H1 (cell line): Measurements from ENCODE around the gene MBNL2. TPM values are rescaled to one million over a fixed set of nuclear protein-coding genes. Genes with fewer than 3 reads are reported as not detected.

Source experiments
- CTCF ChIA-PET: fragments of 300-600 bp; sonication (Branson Sonifier 250); formaldehyde crosslinking; loops from one replicate; lab custom pipeline; 2021; ENCODE audit not compliant: partially characterized antibody; lab: Charles Lee
- POLR2A ChIA-PET: fragments of 300-600 bp; sonication (Branson Sonifier 250); formaldehyde crosslinking; loops from one replicate; lab custom pipeline; 2021; ENCODE audit warnings: inconsistent platforms; ENCODE audit not compliant: partially characterized antibody; lab: Charles Lee
- DNase-seq, 2 experiments: peaks; one replicate each; pipeline versions ENCODE4 v3.0.0 to v3.0.0-alpha.2; 2010 to 2022; ENCODE audit warnings: low spot score in 2 of 2, low read depth in 1 of 2, mixed read lengths in 1 of 2
- FAIRE-seq: peaks from 2 replicates; lab custom pipeline; 2011; peaks lifted over from hg19 to GRCh38; lab: Jason Lieb, UNC
- H2AFZ ChIP-seq: 2 replicates; pipeline ENCODE4 v1.8.1; 2012; ENCODE audit warnings: low read length, inconsistent platforms
- H2AK5ac ChIP-seq: 2 replicates; pipeline ENCODE4 v1.6.1; 2013; ENCODE audit warnings: low read depth, low read length
- H2BK120ac ChIP-seq: replicated peaks from 2 replicates; pipeline ENCODE3; 2013; ENCODE audit warnings: low read depth, low read length, inconsistent platforms
- H2BK12ac ChIP-seq: 2 replicates; pipeline ENCODE4 v1.6.1; 2013; ENCODE audit warnings: low read depth, low read length
- H2BK15ac ChIP-seq: 2 replicates; pipeline ENCODE4 v1.6.1; 2013; ENCODE audit warnings: low read length
- H2BK20ac ChIP-seq: 2 replicates; pipeline ENCODE4 v1.6.1; 2013; ENCODE audit warnings: low read length
- H2BK5ac ChIP-seq: 2 replicates; pipeline ENCODE4 v1.6.1; 2013; ENCODE audit warnings: low read depth, low read length
- H3K14ac ChIP-seq: 2 replicates; pipeline ENCODE4 v1.6.1; 2013; ENCODE audit warnings: inconsistent platforms; ENCODE audit not compliant: insufficient read length
- H3K18ac ChIP-seq: 2 replicates; pipeline ENCODE4 v1.6.1; 2013; ENCODE audit warnings: low read length; ENCODE audit errors: extremely low read depth
- H3K23ac ChIP-seq: 2 replicates; pipeline ENCODE4 v1.6.1; 2013; ENCODE audit warnings: inconsistent platforms; ENCODE audit not compliant: insufficient read length
- H3K23me2 ChIP-seq: 2 replicates; pipeline ENCODE4 v1.6.1; 2013; ENCODE audit warnings: low read depth, low read length
- H3K27ac ChIP-seq: 2 replicates; pipeline ENCODE4 v1.6.1; 2011; ENCODE audit warnings: low read depth, low read length, inconsistent platforms
- H3K27me3 ChIP-seq, 4 experiments: replicated peaks in 1 of 4; 1 replicate in 1 of 4; 2 replicates in 3 of 4; pipeline versions ENCODE4 v1.6.1 to v1.8.1; 2011 to 2013; ENCODE audit warnings: low read length in 3 of 4, mild to moderate bottlenecking in 3 of 4, inconsistent platforms in 2 of 4, mixed read lengths in 2 of 4, moderate library complexity in 1 of 4; ENCODE audit not compliant: control insufficient read depth in 3 of 4, insufficient read depth in 3 of 4; ENCODE audit errors: extremely low read depth in 1 of 4
- H3K36me3 ChIP-seq, 4 experiments: 2 replicates each; pipeline versions ENCODE4 v1.6.1 to v1.8.1; 2011 to 2013; ENCODE audit warnings: mild to moderate bottlenecking in 4 of 4, low read length in 3 of 4, moderate library complexity in 2 of 4, control low read depth in 1 of 4, inconsistent platforms in 1 of 4; ENCODE audit not compliant: insufficient read depth in 4 of 4, control insufficient read depth in 2 of 4
- H3K4ac ChIP-seq: replicated peaks from 2 replicates; pipeline ENCODE3; 2013; ENCODE audit warnings: low read length, low read depth, mixed read lengths, inconsistent platforms; ENCODE audit not compliant: insufficient read length
- H3K4me1 ChIP-seq, 4 experiments: replicated peaks in 1 of 4; 1 replicate in 1 of 4; 2 replicates in 3 of 4; pipeline versions ENCODE4 v1.6.1 to v1.8.1; 2011 to 2013; ENCODE audit warnings: low read length in 3 of 4, inconsistent platforms in 2 of 4, mixed read lengths in 1 of 4; ENCODE audit not compliant: insufficient read depth in 4 of 4, control insufficient read depth in 3 of 4
- H3K4me2 ChIP-seq, 2 experiments: 2 replicates each; pipeline versions ENCODE4 v1.6.1 to v1.8.1; 2011 to 2013; ENCODE audit warnings: low read depth in 2 of 2, low read length in 2 of 2, control low read depth in 1 of 2, inconsistent platforms in 1 of 2, mild to moderate bottlenecking in 1 of 2; ENCODE audit not compliant: insufficient read depth in 1 of 2
- H3K4me3 ChIP-seq, 4 experiments: fragments of 200-600, 300-600 bp in 1 of 4; sonication (generic), shearing (Covaris generic), sonication (Bioruptor Twin) in 1 of 4; 2 replicates each; pipeline versions ENCODE4 v1.5.1 to v1.8.1; 2011 to 2016; ENCODE audit warnings: low read length in 4 of 4, low read depth in 3 of 4, control low read depth in 2 of 4, inconsistent platforms in 2 of 4, mild to moderate bottlenecking in 2 of 4, mixed read lengths in 1 of 4, moderate library complexity in 1 of 4; ENCODE audit not compliant: insufficient read depth in 2 of 4; ENCODE audit errors: extremely low read depth in 1 of 4
- H3K56ac ChIP-seq: replicated peaks from 2 replicates; pipeline ENCODE3; 2013; ENCODE audit warnings: low read depth, mild to moderate bottlenecking, mixed read lengths, low read length, inconsistent platforms; ENCODE audit not compliant: insufficient read length
- H3K79me1 ChIP-seq: 2 replicates; pipeline ENCODE4 v1.6.1; 2013; ENCODE audit warnings: low read depth, low read length, control low read depth
- H3K79me2 ChIP-seq, 2 experiments: 2 replicates each; pipeline versions ENCODE4 v1.6.1 to v1.8.1; 2012 to 2013; ENCODE audit warnings: low read length in 2 of 2, mild to moderate bottlenecking in 2 of 2, inconsistent platforms in 1 of 2; ENCODE audit not compliant: insufficient read depth in 2 of 2, control insufficient read depth in 1 of 2
- H3K9ac ChIP-seq, 4 experiments: replicated peaks in 1 of 4; 1 replicate in 1 of 4; 2 replicates in 3 of 4; pipeline versions ENCODE4 v1.6.1 to v1.8.1; 2011 to 2013; ENCODE audit warnings: low read depth in 3 of 4, low read length in 3 of 4, control low read depth in 2 of 4, mild to moderate bottlenecking in 2 of 4, moderate library complexity in 2 of 4, inconsistent platforms in 1 of 4; ENCODE audit errors: extremely low read depth in 1 of 4
- H3K9me3 ChIP-seq, 2 experiments: 2 replicates each; pipeline versions ENCODE4 v1.6.1 to v1.8.1; 2012 to 2013; ENCODE audit warnings: mild to moderate bottlenecking in 2 of 2, moderate library complexity in 2 of 2, control low read depth in 1 of 2, inconsistent platforms in 1 of 2, low read depth in 1 of 2, low read length in 1 of 2, mixed read lengths in 1 of 2; ENCODE audit not compliant: insufficient read depth in 2 of 2
- H4K20me1 ChIP-seq, 2 experiments: replicated peaks in 1 of 2; 2 replicates each; pipeline versions ENCODE3 to v1.8.1; 2011 to 2013; ENCODE audit warnings: inconsistent platforms in 2 of 2, low read length in 2 of 2, mild to moderate bottlenecking in 1 of 2; ENCODE audit not compliant: insufficient read depth in 2 of 2, control insufficient read depth in 1 of 2
- H4K5ac ChIP-seq: 2 replicates; pipeline ENCODE4 v1.6.1; 2013; ENCODE audit warnings: low read length, low read depth, mixed read lengths, inconsistent platforms; ENCODE audit not compliant: insufficient read length
- H4K8ac ChIP-seq: 2 replicates; pipeline ENCODE4 v1.8.0; 2013; ENCODE audit warnings: mild to moderate bottlenecking, moderate library complexity, low read length, inconsistent platforms; ENCODE audit not compliant: insufficient read depth; ENCODE audit errors: extremely low read depth
- H4K91ac ChIP-seq: replicated peaks from 2 replicates; pipeline ENCODE3; 2013; ENCODE audit warnings: low read length, mixed read lengths, inconsistent platforms; ENCODE audit not compliant: insufficient read length
- ATF2 ChIP-seq: IDR thresholded peaks from 2 replicates; pipeline ENCODE4 v1.6.1; 2012; ENCODE audit warnings: low read length, inconsistent platforms
- EGR1 ChIP-seq: IDR thresholded peaks from 2 replicates; pipeline ENCODE4 v1.6.1; 2011; ENCODE audit warnings: low read depth, low read length, borderline replicate concordance
- JUND ChIP-seq: IDR thresholded peaks from 2 replicates; pipeline ENCODE4 v1.6.1; 2011; ENCODE audit warnings: mild to moderate bottlenecking, improper control_type of control experiment, low read length
- NANOG ChIP-seq: IDR thresholded peaks from 2 replicates; pipeline ENCODE4 v1.6.1; 2011; ENCODE audit warnings: low read length, low read depth, mild to moderate bottlenecking, inconsistent platforms; ENCODE audit not compliant: insufficient read depth, poor library complexity, severe bottlenecking
- POLR2A ChIP-seq, 2 experiments: IDR thresholded peaks; 1 replicate in 1 of 2; 2 replicates in 1 of 2; pipeline ENCODE4 v1.6.1; 2011; ENCODE audit warnings: low read depth in 2 of 2, low read length in 2 of 2, mild to moderate bottlenecking in 2 of 2; ENCODE audit errors: control extremely low read depth in 1 of 2
- POLR2AphosphoS5 ChIP-seq: IDR thresholded peaks from 2 replicates; pipeline ENCODE4 v1.6.1; 2011; ENCODE audit warnings: low read depth, low read length
- RAD21 ChIP-seq, 2 experiments: IDR thresholded peaks in 1 of 2; conservative IDR thresholded peaks in 1 of 2; 2 replicates each; pipeline ENCODE4 v1.6.1; 2011; ENCODE audit warnings: low read depth in 2 of 2, low read length in 2 of 2, improper control_type of control experiment in 1 of 2, inconsistent platforms in 1 of 2, mild to moderate bottlenecking in 1 of 2, moderate library complexity in 1 of 2
- RBBP5 ChIP-seq: IDR thresholded peaks from 2 replicates; pipeline ENCODE4 v1.7.1; 2012; ENCODE audit warnings: low read depth, mild to moderate bottlenecking, inconsistent platforms, low read length, moderate library complexity, borderline replicate concordance
- WGBS, 2 experiments: shearing (Covaris generic) in 1 of 2; methylation state at CpG; one replicate each; pipeline versions ENCODE4 v1.1.6 to v1.1.7; 2013 to 2015; ENCODE audit warnings: low lambda C conversion rate in 2 of 2, mixed read lengths in 2 of 2, inconsistent platforms in 1 of 2, low coverage in 1 of 2, missing lambda C conversion rate in 1 of 2; ENCODE audit not compliant: insufficient replicate concordance in 2 of 2, insufficient coverage in 1 of 2, insufficient read length in 1 of 2; ENCODE audit errors: extremely low coverage in 1 of 2, missing lambda C conversion rate in 1 of 2; 5-methylcytosine and 5-hydroxymethylcytosine counted together
- polyA plus RNA-seq, 7 experiments: library from polyadenylated mRNA; depleted of rRNA in 3 of 7; stranded (reverse) in 5 of 7; unstranded in 2 of 7; fragments of >200 nt in 5 of 7; fragments of 200-250 nt in 2 of 7; gene quantifications; 1 replicate in 5 of 7; 2 replicates in 1 of 7; 4 replicates in 1 of 7; pipeline versions ENCODE4 v1.2.1 to v1.2.3, GENCODE V29; 2011 to 2013; ENCODE audit warnings: missing spikeins in 2 of 7, mixed read lengths in 2 of 7
- total RNA-seq: library from RNA; stranded (reverse); fragmentation: NEBNext Ultra II Directional; extraction: Animal tissue kit (Norgen Biotek cat#: 25700); gene quantifications from 2 replicates; pipeline ENCODE4 v1.2.1, GENCODE V29; 2021

The MBNL2 gene
- total and polyA plus RNA-seq, 2 of the 8 experiments (the other 6 are each of a cell fraction or from before 2014, with no cell fraction given) = 1.0 to 2.6 TPM

- no peak overlapping the region for H2BK120ac ChIP-seq
Measured at GRCh38 chr13:97241761-97242160, 19.6 kb downstream of the MBNL2 start.

More at GRCh38 chr13:97241761-97242160, 19.6 kb downstream of the MBNL2 start:
- H2BK12ac ChIP-seq = no peak overlapping the region
- no peak overlapping the region for H3K27ac ChIP-seq
- H4K91ac ChIP-seq = no peak overlapping the region
- H3K9ac ChIP-seq = no peak overlapping the region
- FAIRE-seq (no peak), DNase-seq (no peak)
- TF ChIP-seq RAD21 (IDR thresholded peaks at IDR 0.05 in 1 of 2, conservative IDR thresholded peaks at IDR 0.05 in 1 of 2; ENCODE audit: low read depth in 2 of 2, low read length in 2 of 2) (no peak), RBBP5 (no peak), JUND (no peak), ATF2 (no peak), POLR2AphosphoS5 (no peak), POLR2A (IDR thresholded peaks at IDR 0.05; ENCODE audit: control extremely low read depth in 1 of 2, low read depth in 2 of 2, low read length in 2 of 2) (no peak), NANOG (no peak), EGR1 (no peak)
- H3K4me1 ChIP-seq = peaks cover 2 to 12% (median 11%) of the 10 kb centered on the region in 4 experiments; a peak in 6 of 7 replicates
- H3K4me3 ChIP-seq = no peak overlapping the region
- peaks cover 0 to 8% (median 2%) of the 10 kb centered on the region in 4 experiments; a peak in 3 of 7 replicates for H3K27me3 ChIP-seq
- no peak overlapping the region for H3K23ac ChIP-seq
- no peak overlapping the region for H4K8ac ChIP-seq
- no peak overlapping the region for H2AK5ac ChIP-seq
- no peaks in the 10 kb centered on the region for H3K79me1 ChIP-seq
- ChIA-PET CTCF (interaction anchor here (0.6 to 1.2 kb wide), 2 partner anchors 9 to 175 kb away, joined by 4 read pairs; no protein-coding TSS in a partner anchor), POLR2A (no interaction called here)
- H2BK5ac ChIP-seq = no peak overlapping the region
- no peak overlapping the region for H3K4ac ChIP-seq
- WGBS, 2 experiments = 93% methylated on average over 5 of the region's 5 CpGs; no CpG with 5 or more reads in 1 of the 2 experiments
- H3K14ac ChIP-seq = no peak overlapping the region
- no peak overlapping the region for H2AFZ ChIP-seq
- H2BK20ac ChIP-seq = no peak overlapping the region
- H4K5ac ChIP-seq = no peak overlapping the region
- no peak overlapping the region; a peak in 1 of 4 replicates for H3K4me2 ChIP-seq
- H4K20me1 ChIP-seq = no peaks in the 10 kb centered on the region
- no peaks in the 10 kb centered on the region for H3K9me3 ChIP-seq
- no peak overlapping the region for H3K56ac ChIP-seq
- H3K18ac ChIP-seq = no peak overlapping the region
- H2BK15ac ChIP-seq = no peak overlapping the region
- no peaks in the 10 kb centered on the region for H3K23me2 ChIP-seq
- no peaks in the 10 kb centered on the region for H3K79me2 ChIP-seq
- H3K36me3 ChIP-seq = no peaks in the 10 kb centered on the region
